HG02840 (cell line): ENCODE measurements around the gene VTN.
A peak's percentile ranks its signal among the peaks of the same experiment; 100 is the strongest.

Experiments
- ATAC-seq: cut with Tn5 transposase; IDR thresholded peaks from one replicate; pipeline ENCODE4 v1.9.1; 2021; ENCODE audit warnings: mild to moderate bottlenecking, moderate library complexity, moderate number of reproducible peaks; ENCODE audit not compliant: unreplicated experiment, low FRiP score

VTN gene

GRCh38 chr17:28325211-28325610 lies 44.9 kb downstream of the VTN start:
- no peak for ATAC-seq

GRCh38 chr17:28324781-28325180 lies 45.3 kb downstream of the VTN start:
- no peak for ATAC-seq

- ATAC-seq: no peak
These were observed 45.8 kb downstream of the VTN start for GRCh38 chr17:28324267-28324745.

GRCh38 chr17:28320215-28321061 lies 49.7 kb downstream of the VTN start:
- ATAC-seq: no peak

GRCh38 chr17:28319598-28319935 lies 50.5 kb downstream of the VTN start:
- ATAC-seq: no peak

- ATAC-seq: peak; percentile 94
These were observed 51.1 kb downstream of the VTN start, which contains the start of gene TMEM97 for GRCh38 chr17:28318759-28319597. Gene TMEM97 (plus strand): TSS chr17:28319200. CDS start chr17:28319240, 40 bp downstream.

GRCh38 chr17:28317966-28318758 lies 51.9 kb downstream of the VTN start:
- peak; percentile 5 for ATAC-seq
